HepG2 (cell line): ENCODE measurements around the gene IFNA14.
"Not testable (repeated sequence)": the region's sequence is repeated elsewhere in the genome, so short reads cannot be mapped to it uniquely, and the experiment has no call there.

Experiments
- EZH2 ChIP-seq: conservative IDR thresholded peaks from 2 replicates; pipeline ENCODE4 v1.6.1; 2012; ENCODE audit warnings: mild to moderate bottlenecking, low read depth, low read length, moderate library complexity
- GTF2F1 ChIP-seq: fragments of 150-350 bp; IDR thresholded peaks from 2 replicates; pipeline ENCODE4 v1.6.1; 2014; ENCODE audit warnings: low read length
- IRX3 ChIP-seq: sonication (generic); formaldehyde crosslinking; IDR thresholded peaks from 2 replicates; pipeline ENCODE4 v1.8.1; 2023; ENCODE audit warnings: mild to moderate bottlenecking, low read depth, missing genetic modification reagents, borderline replicate concordance
- NR2F6 ChIP-seq, 2 experiments: IDR thresholded peaks; 2 replicates each; pipeline ENCODE4 v1.6.1; 2016; ENCODE audit warnings: antibody characterized with exemption in 1 of 2, mild to moderate bottlenecking in 1 of 2
- RBAK ChIP-seq: sonication (generic); formaldehyde crosslinking; IDR thresholded peaks from 2 replicates; pipeline ENCODE4 v1.5.1; 2020; ENCODE audit warnings: mild to moderate bottlenecking, missing genetic modification reagents
- TAF1 ChIP-seq: sonication (generic); formaldehyde crosslinking; IDR thresholded peaks from 2 replicates; pipeline ENCODE4 v1.4.0; 2020; ENCODE audit warnings: missing genetic modification reagents
- ZNF780A ChIP-seq: sonication (generic); formaldehyde crosslinking; IDR thresholded peaks from 2 replicates; pipeline ENCODE4 v1.8.0; 2022; ENCODE audit warnings: mild to moderate bottlenecking, missing genetic modification reagents, moderate library complexity
- ZNF792 ChIP-seq: IDR thresholded peaks from 2 replicates; pipeline ENCODE4 v1.6.1; 2016
- TF ChIP-seq, protein P1 (sequence below): sonication (generic); formaldehyde crosslinking; IDR thresholded peaks from 2 replicates; pipeline ENCODE4 v1.5.0; 2020; ENCODE audit warnings: mild to moderate bottlenecking, missing genetic modification reagents, moderate library complexity
- TF ChIP-seq, protein P2 (sequence below): IDR thresholded peaks from 2 replicates; pipeline ENCODE4 v1.6.1; 2012; ENCODE audit warnings: low read depth, low read length, improper control_type of control experiment

DNA sequence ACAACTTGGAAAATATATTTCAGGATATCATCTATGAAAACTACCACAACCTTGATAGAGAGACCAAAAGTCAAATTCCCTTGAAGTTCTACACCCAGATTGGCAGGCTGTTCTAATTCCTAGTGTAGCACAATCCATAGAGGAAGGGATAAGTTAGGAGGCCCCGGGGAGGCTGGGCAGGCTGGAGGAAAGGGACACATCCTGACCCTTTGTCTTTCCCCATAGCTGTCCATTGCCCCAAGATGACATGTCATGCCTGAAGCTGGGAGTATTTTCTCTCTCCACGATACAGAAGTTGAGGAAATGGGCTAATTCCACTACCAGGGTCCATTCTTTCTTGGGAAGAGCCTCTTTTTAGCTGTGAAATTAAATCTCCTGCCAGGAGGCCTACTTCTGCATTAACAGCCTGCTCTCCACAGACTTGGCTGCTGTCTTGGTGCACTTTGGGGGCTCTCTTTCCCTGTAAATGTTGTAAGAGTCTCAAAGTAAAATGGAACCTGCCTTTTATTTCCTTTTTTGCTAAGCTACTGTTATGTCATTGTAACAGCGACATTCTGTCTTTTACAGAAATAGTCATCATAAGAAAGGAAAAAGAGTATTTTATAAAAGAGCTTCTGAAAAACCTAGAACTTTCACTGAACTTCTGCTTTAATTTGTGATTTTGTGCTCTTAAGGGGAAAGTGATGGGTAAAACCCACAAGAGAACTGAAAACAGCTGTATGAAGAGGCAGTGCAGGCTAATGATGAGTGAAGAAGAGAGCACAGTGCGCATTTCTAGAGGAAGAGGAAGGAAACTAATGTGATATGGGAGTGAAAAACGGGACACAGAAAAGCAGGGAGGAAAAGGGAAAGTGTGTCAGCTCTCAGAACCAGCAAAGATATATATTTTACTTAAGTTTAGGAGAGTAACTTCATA, 26.1 kb downstream of the IFNA14 start:
- not testable (repeated sequence) for TF ChIP-seq GTF2F1; ZNF792 (CRISPR knock-in tag); ZNF780A; EZH2; IRX3 (CRISPR knock-in tag); NR2F6 (IDR thresholded peaks at IDR 0.05); NR2F6 (CRISPR knock-in tag; IDR thresholded peaks at IDR 0.05); RBAK (CRISPR knock-in tag); TAF1 (CRISPR knock-in tag)
- TF ChIP-seq, protein P1, sequence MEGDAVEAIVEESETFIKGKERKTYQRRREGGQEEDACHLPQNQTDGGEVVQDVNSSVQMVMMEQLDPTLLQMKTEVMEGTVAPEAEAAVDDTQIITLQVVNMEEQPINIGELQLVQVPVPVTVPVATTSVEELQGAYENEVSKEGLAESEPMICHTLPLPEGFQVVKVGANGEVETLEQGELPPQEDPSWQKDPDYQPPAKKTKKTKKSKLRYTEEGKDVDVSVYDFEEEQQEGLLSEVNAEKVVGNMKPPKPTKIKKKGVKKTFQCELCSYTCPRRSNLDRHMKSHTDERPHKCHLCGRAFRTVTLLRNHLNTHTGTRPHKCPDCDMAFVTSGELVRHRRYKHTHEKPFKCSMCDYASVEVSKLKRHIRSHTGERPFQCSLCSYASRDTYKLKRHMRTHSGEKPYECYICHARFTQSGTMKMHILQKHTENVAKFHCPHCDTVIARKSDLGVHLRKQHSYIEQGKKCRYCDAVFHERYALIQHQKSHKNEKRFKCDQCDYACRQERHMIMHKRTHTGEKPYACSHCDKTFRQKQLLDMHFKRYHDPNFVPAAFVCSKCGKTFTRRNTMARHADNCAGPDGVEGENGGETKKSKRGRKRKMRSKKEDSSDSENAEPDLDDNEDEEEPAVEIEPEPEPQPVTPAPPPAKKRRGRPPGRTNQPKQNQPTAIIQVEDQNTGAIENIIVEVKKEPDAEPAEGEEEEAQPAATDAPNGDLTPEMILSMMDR (CRISPR knock-in tag), result not testable (repeated sequence)
- TF ChIP-seq, protein P2, sequence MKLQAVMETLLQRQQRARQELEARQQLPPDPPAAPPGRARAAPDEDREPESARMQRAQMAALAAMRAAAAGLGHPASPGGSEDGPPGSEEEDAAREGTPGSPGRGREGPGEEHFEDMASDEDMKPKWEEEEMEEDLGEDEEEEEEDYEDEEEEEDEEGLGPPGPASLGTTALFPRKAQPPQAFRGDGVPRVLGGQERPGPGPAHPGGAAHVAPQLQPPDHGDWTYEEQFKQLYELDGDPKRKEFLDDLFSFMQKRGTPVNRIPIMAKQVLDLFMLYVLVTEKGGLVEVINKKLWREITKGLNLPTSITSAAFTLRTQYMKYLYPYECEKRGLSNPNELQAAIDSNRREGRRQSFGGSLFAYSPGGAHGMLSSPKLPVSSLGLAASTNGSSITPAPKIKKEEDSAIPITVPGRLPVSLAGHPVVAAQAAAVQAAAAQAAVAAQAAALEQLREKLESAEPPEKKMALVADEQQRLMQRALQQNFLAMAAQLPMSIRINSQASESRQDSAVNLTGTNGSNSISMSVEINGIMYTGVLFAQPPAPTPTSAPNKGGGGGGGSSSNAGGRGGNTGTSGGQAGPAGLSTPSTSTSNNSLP, result not testable (repeated sequence)
